Mammary microvascular endothelial cell (primary cell): ENCODE data around the gene SCN9A. TPM values are rescaled to one million over a fixed set of nuclear protein-coding genes. Genes with fewer than 3 reads are reported as not detected.

Experiments used
- total RNA-seq: library from RNA; depleted of rRNA; stranded (reverse); fragments of >200 nt; gene quantifications from 2 replicates; pipeline ENCODE4 v1.2.3, GENCODE V29; 2015

The SCN9A gene
- total RNA-seq = 0.30 and 1.00 TPM in 2 replicates

DNA sequence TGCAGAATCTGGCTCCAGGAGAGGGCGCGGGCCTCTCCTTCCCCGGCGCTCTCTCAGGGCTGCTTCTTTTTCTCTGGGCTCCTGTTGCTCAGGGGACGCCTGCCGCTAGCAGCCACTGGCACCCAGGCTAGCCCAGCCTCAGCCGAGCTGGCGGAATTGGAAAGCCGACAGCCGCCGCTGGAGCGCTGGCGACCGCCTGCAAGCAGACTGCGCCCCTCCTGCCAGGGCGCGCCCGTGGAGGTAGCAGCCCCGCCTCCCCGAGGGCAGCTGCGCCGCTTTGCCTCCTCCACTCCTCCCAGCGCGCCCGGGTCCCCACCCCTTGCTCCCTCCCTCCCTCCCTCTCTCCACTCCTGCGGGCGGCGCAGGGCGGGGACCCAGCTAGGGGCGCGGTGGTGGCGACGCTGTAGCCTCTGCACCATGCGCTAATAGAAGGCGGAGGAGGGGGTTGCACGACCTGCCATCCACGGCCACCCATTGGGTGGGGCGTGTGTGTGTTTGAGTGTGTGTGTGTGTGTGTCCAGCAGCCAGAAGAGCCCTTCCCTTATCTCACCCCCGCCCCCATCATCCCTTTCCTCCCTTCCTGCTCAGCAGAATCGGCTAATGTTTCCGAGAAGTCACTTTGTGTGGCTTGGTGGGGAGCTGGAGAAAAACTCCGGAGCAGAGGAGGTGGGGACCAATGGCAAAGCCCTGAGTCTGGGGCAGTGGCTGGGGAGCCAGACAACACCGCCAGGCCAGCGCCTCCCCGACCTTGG is at the start of gene SCN9A:
Gene SCN9A, minus strand, starts transcription at position 209 of the 752 bp plus-strand sequence. CDS start 64,188 bp downstream, outside the sequence.

Other genes with a start within 250 kb of the SCN9A start
- not detected in 2 replicates for gene SCN1A, start 247.9 kb downstream of the SCN9A start, total RNA-seq
- gene SCN7A, start 118.3 kb upstream of the SCN9A start, total RNA-seq = not detected in 2 replicates